ENCODE measurements around the gene TMEM61. TPM values are rescaled to one million over a fixed set of nuclear protein-coding genes. Genes with fewer than 3 reads are reported as not detected.

Gene TMEM61
- total RNA-seq, 4 donors from 2014 or later, result 1.7 to 6.3 (median 4.1) TPM

- H3K36me3 ChIP-seq, result no peaks in the 10 kb centered on the region
- H3K27ac ChIP-seq, result no peak overlapping the region
- H3K9me3 ChIP-seq, result no peaks in the 10 kb centered on the region
- H3K4me1 ChIP-seq, result peaks cover 22% of the 10 kb centered on the region
- H3K4me3 ChIP-seq, result peak overlapping the region; percentile 45
- no peak for DNase-seq (ENCODE audit: low spot score in 2 of 2)
- TF ChIP-seq CTCF (IDR thresholded peaks at IDR 0.05), result no peak
- TF ChIP-seq POLR2AphosphoS5 (IDR thresholded peaks at IDR 0.05), result no peak
- no peak for TF ChIP-seq POLR2A (IDR thresholded peaks at IDR 0.05)
- TF ChIP-seq EP300 (IDR thresholded peaks at IDR 0.05), result no peak
- WGBS, result 8% methylated on average over 25 of the region's 49 CpGs
- peaks cover 51% of the 10 kb centered on the region for H3K27me3 ChIP-seq
Measured at GRCh38 chr1:55040083-55040932, 59.9 kb downstream of the TMEM61 start.

GRCh38 chr1:55040933-55041494 is 60.6 kb downstream of the TMEM61 start:
- TF ChIP-seq CTCF (IDR thresholded peaks at IDR 0.05) (no peak), EP300 (IDR thresholded peaks at IDR 0.05) (no peak), POLR2A (IDR thresholded peaks at IDR 0.05) (no peak), POLR2AphosphoS5 (IDR thresholded peaks at IDR 0.05) (no peak)
- Histone ChIP-seq H3K4me3 (peak overlapping the region; percentile 45), H3K9me3 (no peaks in the 10 kb centered on the region), H3K27ac (no peak overlapping the region), H3K36me3 (no peaks in the 10 kb centered on the region), H3K27me3 (peaks cover 48% of the 10 kb centered on the region), H3K4me1 (peaks cover 22% of the 10 kb centered on the region)
- 52% methylated on average over 4 of the region's 5 CpGs for WGBS
- no peak for DNase-seq (ENCODE audit: low spot score in 2 of 2)

GRCh38 chr1:55041613-55042012 is 61.2 kb downstream of the TMEM61 start:
- TF ChIP-seq EP300 (IDR thresholded peaks at IDR 0.05) (no peak), POLR2A (IDR thresholded peaks at IDR 0.05) (no peak), CTCF (IDR thresholded peaks at IDR 0.05) (no peak), POLR2AphosphoS5 (IDR thresholded peaks at IDR 0.05) (no peak)
- H3K4me1 ChIP-seq, result peaks cover 22% of the 10 kb centered on the region
- 64% methylated on average over 3 of the region's 3 CpGs for WGBS

More at GRCh38 chr1:55041613-55042012, 61.2 kb downstream of the TMEM61 start:
- Histone ChIP-seq H3K9me3 (no peaks in the 10 kb centered on the region), H3K27ac (no peak overlapping the region), H3K4me3 (no peak overlapping the region), H3K27me3 (peaks cover 44% of the 10 kb centered on the region), H3K36me3 (no peaks in the 10 kb centered on the region)
- DNase-seq (ENCODE audit: low spot score in 2 of 2), result no peak

Other genes with a start within 250 kb of the TMEM61 start
- 1 to 10 TPM; 3.2 to 8.7 (median 5.8) TPM for gene PARS2, start 216.1 kb upstream of the TMEM61 start, total RNA-seq
- 10 to 100 TPM; 37.4 to 64.0 (median 58.0) TPM for gene TTC22, start 179.3 kb upstream of the TMEM61 start, total RNA-seq
- 100 to 1,000 TPM; 167 to 525 (median 389) TPM for gene DHCR24, start 93.4 kb upstream of the TMEM61 start, total RNA-seq
- not detected for gene BSND, start 18.3 kb downstream of the TMEM61 start, total RNA-seq
- 1 to 10 TPM in 1 of 4 donors, under 1 TPM in 3; 0.24 to 1.5 (median 0.36) TPM for gene PCSK9, start 58.9 kb downstream of the TMEM61 start, total RNA-seq
- gene USP24, start 234.7 kb downstream of the TMEM61 start, total RNA-seq, result 10 to 100 TPM; 27.7 to 84.0 (median 30.2) TPM